Stimulated activated CD8-positive, alpha-beta memory T cell treated with anti-CD3 and anti-CD28 coated beads, Interleukin-7, amount 100 ng/mL, for 48 hours (primary cell): ENCODE measurements around the gene CYP24A1.

ENCODE experiments used
- DNase-seq, 2 donors: peaks; one replicate each; pipeline ENCODE4 v3.0.0-alpha.2; 2020; ENCODE audit warnings: low read depth in 1 of 2; ENCODE audit errors: extremely low read depth in 1 of 2

CYP24A1 gene

DNA sequence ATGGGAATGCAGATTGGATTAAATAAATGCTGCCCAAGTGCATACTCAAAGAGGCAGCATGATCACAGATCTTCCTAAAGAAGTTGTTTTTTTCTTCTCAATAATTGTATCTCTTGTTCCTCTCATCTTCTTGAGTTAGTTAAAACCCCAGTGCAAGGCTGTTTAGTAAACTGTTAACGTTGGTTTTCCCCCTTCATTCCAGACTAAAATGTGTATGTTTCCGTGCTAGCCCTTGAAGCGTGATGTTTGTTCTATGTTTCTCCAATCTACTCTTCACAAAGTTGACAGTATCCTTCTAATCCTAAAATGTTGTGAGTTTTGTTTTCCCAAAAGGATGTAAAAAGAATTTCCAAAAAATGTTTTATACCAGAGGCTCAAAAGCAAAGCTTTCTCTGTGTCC, 15.6 kb downstream of the CYP24A1 start:
- DNase-seq: no peak

DNA sequence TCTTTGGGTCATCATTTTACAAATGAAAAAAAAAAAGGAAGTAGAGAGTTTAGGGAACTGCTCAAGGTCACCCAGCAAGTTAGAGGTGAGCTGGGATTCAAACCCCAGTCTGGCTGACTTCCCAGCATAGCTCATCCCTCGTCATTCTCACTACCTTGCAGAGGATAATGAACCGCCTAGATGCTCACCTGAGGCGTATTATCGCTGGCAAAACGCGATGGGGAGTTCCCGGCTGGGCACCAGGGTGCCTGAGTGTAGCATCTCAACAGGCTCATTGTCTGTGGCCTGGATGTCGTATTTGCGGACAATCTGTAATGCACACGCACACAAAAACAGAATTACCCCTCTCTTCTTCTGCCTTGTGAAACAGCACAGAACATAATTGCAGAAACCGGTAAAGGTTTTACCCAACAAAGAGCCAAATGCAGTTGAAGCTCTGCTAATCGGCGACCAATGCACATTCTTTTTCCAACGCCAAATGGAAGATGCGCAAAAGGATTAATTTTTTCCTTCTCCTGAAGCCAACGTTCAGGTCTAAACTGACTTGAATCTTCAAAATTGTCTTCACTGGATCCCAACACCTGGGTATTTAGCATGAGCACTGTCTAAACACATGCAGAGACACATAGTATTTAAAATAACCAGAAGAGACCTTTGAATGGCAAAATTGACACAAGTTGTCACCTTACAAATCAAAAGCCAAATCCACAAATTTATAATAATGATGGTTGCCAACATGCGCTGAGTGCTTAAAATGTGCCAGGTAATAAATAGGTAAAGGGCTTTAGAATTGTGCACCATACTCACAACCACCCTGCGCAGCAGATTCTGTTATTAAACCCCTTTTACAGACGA, 16.6 kb downstream of the CYP24A1 start:
- no peak for DNase-seq

DNA sequence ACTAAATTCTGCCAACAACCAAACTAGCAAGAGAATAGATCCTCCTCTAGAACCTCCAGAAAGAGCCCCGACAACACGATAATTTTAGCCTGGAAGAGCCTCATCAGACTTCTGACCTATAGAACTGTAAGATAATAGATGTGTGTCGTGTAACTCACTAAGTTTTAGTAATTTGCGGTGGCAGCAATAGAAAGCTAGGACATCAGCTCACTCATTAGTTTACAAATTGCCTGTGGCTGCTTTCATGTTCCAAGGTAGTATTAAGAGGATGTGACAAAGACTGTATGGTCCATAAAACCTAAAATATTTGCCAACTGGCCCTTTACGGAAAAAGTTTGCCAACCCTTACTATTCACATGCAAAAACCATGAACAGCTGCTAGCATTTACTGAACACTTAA, 17.3 kb downstream of the CYP24A1 start:
- DNase-seq: no peak

- DNase-seq: no peak
These were observed 18.0 kb downstream of the CYP24A1 start for GRCh38 chr20:54155736-54156317.

DNA sequence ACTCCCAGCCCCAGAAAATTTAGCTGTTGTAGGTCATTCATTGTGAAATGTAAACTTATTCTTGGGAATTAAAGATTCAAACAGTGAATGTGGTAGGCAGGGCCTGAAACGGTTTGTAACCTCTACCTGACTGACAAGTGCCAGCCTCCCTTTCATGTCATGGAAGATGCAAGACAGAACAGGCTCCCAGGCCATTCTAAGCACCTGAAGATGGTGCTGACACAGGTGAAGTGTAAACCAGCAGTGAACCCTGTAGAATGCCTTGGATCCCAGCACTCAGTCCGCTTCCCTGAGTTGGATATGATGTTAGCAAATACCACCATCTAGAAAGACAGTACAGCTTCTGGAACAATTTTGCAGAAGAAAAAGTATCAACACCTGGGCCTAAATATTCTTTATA, 19.3 kb downstream of the CYP24A1 start:
- DNase-seq: no peak

- DNase-seq: no peak
These were observed 19.9 kb downstream of the CYP24A1 start for GRCh38 chr20:54153847-54154246.

GRCh38 chr20:54153041-54153327, 20.8 kb downstream of the CYP24A1 start:
- no peak for DNase-seq

DNA sequence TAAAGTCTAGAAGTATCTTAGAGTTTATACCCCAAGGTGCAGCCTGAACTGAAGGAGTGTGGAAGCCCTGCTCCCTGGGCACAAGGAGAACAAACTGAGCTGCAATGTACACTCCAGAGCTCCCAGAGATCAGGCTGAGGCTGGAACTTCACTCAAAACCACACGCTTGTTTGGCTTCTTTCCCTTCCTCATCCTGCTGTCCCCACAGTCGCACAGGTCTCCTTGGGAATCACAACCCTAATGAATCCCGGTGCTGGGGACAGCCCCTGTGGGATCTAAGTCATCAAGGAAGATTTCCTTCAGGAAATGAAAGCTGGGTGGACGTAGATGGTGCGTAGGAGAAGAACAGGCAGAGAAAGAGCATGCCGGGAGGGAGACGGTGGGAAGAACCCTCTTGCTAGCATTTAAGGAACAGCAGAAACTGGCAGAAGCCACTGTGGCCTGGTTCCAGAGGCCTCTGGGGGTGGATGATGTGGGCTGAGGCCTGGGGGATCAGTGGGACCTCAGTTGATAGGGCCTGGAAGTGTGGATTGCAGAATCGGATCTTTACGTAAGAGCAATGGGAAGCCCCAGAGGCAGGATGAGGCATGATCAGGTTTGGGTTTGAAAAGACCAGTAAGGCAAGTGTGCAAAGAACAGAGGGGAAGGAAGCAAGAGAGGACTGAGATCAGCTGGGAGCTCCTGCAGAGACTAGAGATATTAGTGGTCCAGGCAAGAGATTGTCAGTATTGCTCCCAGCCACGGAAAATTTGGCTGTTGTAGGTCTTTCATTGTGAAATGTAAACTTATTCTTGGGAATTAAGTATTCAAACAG, 21.4 kb downstream of the CYP24A1 start:
- DNase-seq: no peak

DNA sequence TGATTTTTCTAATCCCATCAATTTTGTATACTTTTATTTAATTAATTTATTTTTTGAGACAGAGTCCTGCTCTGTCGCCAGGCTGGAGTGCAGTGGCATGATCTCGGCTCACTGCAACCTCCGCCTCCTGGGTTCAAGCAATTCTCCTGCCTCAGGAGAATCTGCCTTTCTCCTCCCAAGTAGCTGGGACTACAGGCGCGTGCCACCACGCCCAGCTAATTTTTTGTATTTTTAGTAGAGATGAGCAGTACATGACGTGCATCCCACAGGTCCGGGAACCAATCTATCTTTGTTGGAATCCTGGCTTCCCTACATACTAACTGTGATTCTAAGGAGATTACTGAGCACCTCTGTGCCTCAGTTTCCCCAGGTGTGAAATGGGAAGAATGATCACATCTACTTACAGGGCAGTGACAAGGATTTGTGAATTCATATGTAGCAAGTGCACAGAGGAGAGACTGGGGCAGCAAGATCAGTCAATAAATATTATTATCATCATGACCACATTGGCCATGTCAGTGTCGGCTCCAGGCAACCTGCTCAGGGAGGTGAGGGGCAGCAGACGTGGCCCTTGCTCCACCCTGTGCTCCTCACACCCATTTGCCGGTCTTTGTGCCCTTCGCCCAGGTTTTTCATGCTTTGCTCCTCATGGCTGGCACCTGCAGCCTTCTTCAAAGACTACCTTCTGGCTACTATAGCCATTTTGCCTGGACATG, 22.1 kb downstream of the CYP24A1 start:
- no peak for DNase-seq

DNA sequence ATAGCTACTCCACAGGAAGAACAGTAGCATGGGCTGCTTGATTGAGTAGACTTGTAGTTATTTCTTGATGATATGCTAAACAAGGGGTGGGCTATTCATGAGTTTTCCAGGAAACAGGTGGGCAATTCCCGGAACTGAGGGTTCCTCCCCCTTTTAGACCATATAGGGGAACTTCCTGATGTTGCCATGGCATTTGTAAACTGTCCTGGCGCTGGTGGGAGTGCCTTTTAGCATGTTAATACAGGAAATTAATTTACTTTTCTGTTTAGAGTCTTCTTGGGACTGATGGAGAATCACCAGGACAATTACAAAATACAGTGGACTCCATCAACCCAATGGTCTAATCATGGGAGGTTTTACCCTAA, 22.7 kb downstream of the CYP24A1 start:
- no peak for DNase-seq

- DNase-seq: no peak
These were observed 24.0 kb downstream of the CYP24A1 start for GRCh38 chr20:54149765-54150264.

- no peak for DNase-seq
These were observed 24.6 kb downstream of the CYP24A1 start for GRCh38 chr20:54148947-54149764.

DNA sequence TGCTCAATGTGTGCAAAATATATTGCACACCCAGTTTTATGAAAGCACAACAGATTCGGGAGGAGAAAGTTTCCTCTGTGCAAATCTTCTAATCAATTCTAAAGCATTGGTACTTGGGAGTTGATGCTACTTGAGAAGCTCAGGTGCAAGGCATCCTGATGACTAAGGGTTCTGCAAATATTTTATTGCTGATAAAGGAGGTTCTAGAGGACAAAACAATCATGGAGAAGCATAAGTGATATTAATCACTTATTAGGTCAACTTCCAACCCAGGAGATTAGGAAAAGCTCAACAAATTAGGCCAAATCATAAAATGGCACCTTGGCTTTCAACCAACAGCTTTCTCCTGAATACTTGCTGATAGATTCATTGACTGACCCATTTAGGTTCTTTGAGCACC, 27.1 kb downstream of the CYP24A1 start:
- DNase-seq: no peak

GRCh38 chr20:54144847-54145414, 28.9 kb downstream of the CYP24A1 start:
- no peak for DNase-seq

- no peak for DNase-seq
These were observed 32.7 kb downstream of the CYP24A1 start for GRCh38 chr20:54140927-54141566.

GRCh38 chr20:54140486-54140885, 33.3 kb downstream of the CYP24A1 start:
- no peak for DNase-seq

- DNase-seq: no peak
These were observed 33.7 kb downstream of the CYP24A1 start for GRCh38 chr20:54140067-54140466.

- DNase-seq: no peak
These were observed 34.6 kb downstream of the CYP24A1 start for GRCh38 chr20:54139188-54139587.

- DNase-seq: no peak
These were observed 35.4 kb downstream of the CYP24A1 start for GRCh38 chr20:54138427-54138826.

GRCh38 chr20:54137115-54137514, 36.7 kb downstream of the CYP24A1 start:
- no peak for DNase-seq
